Fibroblast of skin of right quadriceps (primary cell): ENCODE results near the gene DSP.

Experiments
- DNase-seq: peaks from one replicate; pipeline ENCODE4 v3.0.0-alpha.2; 2013

Gene DSP

GRCh38 chr6:7561153-7561964 lies 19.9 kb downstream of the DSP start:
- DNase-seq = no peak

- no peak for DNase-seq
Measured at GRCh38 chr6:7562769-7563168, 21.3 kb downstream of the DSP start.

- DNase-seq = peak; percentile 48
Measured at GRCh38 chr6:7566107-7566506, 24.6 kb downstream of the DSP start.

- no peak for DNase-seq
Measured at GRCh38 chr6:7566617-7567173, 25.2 kb downstream of the DSP start.

GRCh38 chr6:7568021-7568420 lies 26.6 kb downstream of the DSP start:
- DNase-seq = peak; percentile 88

- no peak for DNase-seq
Measured at GRCh38 chr6:7569082-7569481, 27.6 kb downstream of the DSP start.

- no peak for DNase-seq
Measured at GRCh38 chr6:7572213-7572943, 30.9 kb downstream of the DSP start.

- no peak for DNase-seq
Measured at GRCh38 chr6:7574500-7574899, 33.0 kb downstream of the DSP start.

- no peak for DNase-seq
Measured at GRCh38 chr6:7578516-7578915, 37.0 kb downstream of the DSP start.

GRCh38 chr6:7578931-7579330 lies 37.5 kb downstream of the DSP start:
- no peak for DNase-seq

- no peak for DNase-seq
Measured at GRCh38 chr6:7579851-7580250, 38.4 kb downstream of the DSP start.

- DNase-seq = no peak
Measured at GRCh38 chr6:7580537-7580926, 39.1 kb downstream of the DSP start.

- DNase-seq = no peak
Measured at GRCh38 chr6:7580927-7581618, 39.6 kb downstream of the DSP start.

- no peak for DNase-seq
Measured at GRCh38 chr6:7585287-7585930, 43.9 kb downstream of the DSP start.

GRCh38 chr6:7587631-7588100 lies 46.2 kb downstream of the DSP start:
- DNase-seq = peak; percentile 61

- DNase-seq = no peak
Measured at GRCh38 chr6:7588506-7588905, 47.0 kb downstream of the DSP start.

- no peak for DNase-seq
Measured at GRCh38 chr6:7589221-7589620, 47.8 kb downstream of the DSP start.

GRCh38 chr6:7589949-7590917 lies 48.8 kb downstream of the DSP start, which contains the start of gene SNRNP48:
Gene SNRNP48 (plus strand): TSS chr6:7590198. CDS start chr6:7590258, 60 bp downstream.
- peak; percentile 92 for DNase-seq

GRCh38 chr6:7590918-7591302 lies 49.4 kb downstream of the DSP start:
- DNase-seq = peak; percentile 14

GRCh38 chr6:7591770-7592169 lies 50.3 kb downstream of the DSP start:
- no peak for DNase-seq

GRCh38 chr6:7593229-7593628 lies 51.8 kb downstream of the DSP start:
- no peak for DNase-seq
